Measurements from ENCODE around the gene FURIN. TPM values are rescaled to one million over a fixed set of nuclear protein-coding genes. Genes with fewer than 3 reads are reported as not detected.
"Not testable (repeated sequence)": the region's sequence is repeated elsewhere in the genome, so short reads cannot be mapped to it uniquely, and the experiment has no call there.

FURIN gene
- total and polyA plus RNA-seq, 4 donors, result 13.2 to 27.0 (median 24.3) TPM

GRCh38 chr15:90917569-90917968 is 49.2 kb downstream of the FURIN start:
- peaks cover 81% of the 10 kb centered on the region for H3K36me3 ChIP-seq (ENCODE audit: control insufficient read depth, insufficient read depth, low read length)
- no peak for DNase-seq (ENCODE audit: low read depth in 4 of 6, low spot score in 6 of 6)
- no peaks in the 10 kb centered on the region for H3K9me3 ChIP-seq (ENCODE audit: control insufficient read depth, insufficient read depth, low read length)
- H3K4me1 ChIP-seq (ENCODE audit: control insufficient read depth, insufficient read depth, low read length), result no peaks in the 10 kb centered on the region
- no peak overlapping the region for H3K4me3 ChIP-seq (ENCODE audit: low read depth, low read length)
- no peaks in the 10 kb centered on the region for H3K27me3 ChIP-seq (ENCODE audit: control insufficient read depth, insufficient read depth, low read length)
- WGBS (ENCODE audit: insufficient coverage), result 98% methylated on average over 12 of the region's 12 CpGs
- no peak overlapping the region for H3K27ac ChIP-seq (ENCODE audit: low read depth, low read length)

GRCh38 chr15:90918034-90918788 is 49.8 kb downstream of the FURIN start:
- no peaks in the 10 kb centered on the region for H3K9me3 ChIP-seq (ENCODE audit: control insufficient read depth, insufficient read depth, low read length)
- no peaks in the 10 kb centered on the region for H3K4me1 ChIP-seq (ENCODE audit: control insufficient read depth, insufficient read depth, low read length)
- peaks cover 74% of the 10 kb centered on the region for H3K36me3 ChIP-seq (ENCODE audit: control insufficient read depth, insufficient read depth, low read length)
- no peak overlapping the region for H3K27ac ChIP-seq (ENCODE audit: low read depth, low read length)
- H3K4me3 ChIP-seq (ENCODE audit: low read depth, low read length), result no peak overlapping the region
- H3K27me3 ChIP-seq (ENCODE audit: control insufficient read depth, insufficient read depth, low read length), result no peaks in the 10 kb centered on the region
- WGBS (ENCODE audit: insufficient coverage), result 97% methylated on average over 23 of the region's 23 CpGs
- no peak for DNase-seq (ENCODE audit: low read depth in 4 of 6, low spot score in 6 of 6)

GRCh38 chr15:90918835-90919234 is 50.4 kb downstream of the FURIN start:
- no peaks in the 10 kb centered on the region for H3K27me3 ChIP-seq (ENCODE audit: control insufficient read depth, insufficient read depth, low read length)
- peaks cover 68% of the 10 kb centered on the region for H3K36me3 ChIP-seq (ENCODE audit: control insufficient read depth, insufficient read depth, low read length)
- no peak for DNase-seq (ENCODE audit: low read depth in 4 of 6, low spot score in 6 of 6)
- WGBS (ENCODE audit: insufficient coverage), result 93% methylated on average over 6 of the region's 6 CpGs
- no peak overlapping the region for H3K4me3 ChIP-seq (ENCODE audit: low read depth, low read length)
- H3K27ac ChIP-seq (ENCODE audit: low read depth, low read length), result no peak overlapping the region
- no peaks in the 10 kb centered on the region for H3K4me1 ChIP-seq (ENCODE audit: control insufficient read depth, insufficient read depth, low read length)
- no peaks in the 10 kb centered on the region for H3K9me3 ChIP-seq (ENCODE audit: control insufficient read depth, insufficient read depth, low read length)

- Histone ChIP-seq H3K4me3 (ENCODE audit: low read depth, low read length) (no peak overlapping the region), H3K27ac (ENCODE audit: low read depth, low read length) (no peak overlapping the region), H3K9me3 (ENCODE audit: control insufficient read depth, insufficient read depth, low read length) (no peaks in the 10 kb centered on the region), H3K36me3 (ENCODE audit: control insufficient read depth, insufficient read depth, low read length) (peaks cover 38% of the 10 kb centered on the region), H3K4me1 (ENCODE audit: control insufficient read depth, insufficient read depth, low read length) (no peaks in the 10 kb centered on the region), H3K27me3 (ENCODE audit: control insufficient read depth, insufficient read depth, low read length) (no peaks in the 10 kb centered on the region)
- DNase-seq (ENCODE audit: low read depth in 4 of 6, low spot score in 6 of 6), result no peak
- 100% methylated on average over 1 of the region's 4 CpGs for WGBS (ENCODE audit: insufficient coverage)
Observed at GRCh38 chr15:90921887-90922286, 53.5 kb downstream of the FURIN start.

GRCh38 chr15:90922712-90923322 is 54.4 kb downstream of the FURIN start:
- not testable (repeated sequence) for H3K4me1 ChIP-seq (ENCODE audit: control insufficient read depth, insufficient read depth, low read length); H3K4me3 ChIP-seq (ENCODE audit: low read depth, low read length); H3K9me3 ChIP-seq (ENCODE audit: control insufficient read depth, insufficient read depth, low read length); H3K27ac ChIP-seq (ENCODE audit: low read depth, low read length); H3K27me3 ChIP-seq (ENCODE audit: control insufficient read depth, insufficient read depth, low read length); DNase-seq (ENCODE audit: low read depth in 4 of 6, low spot score in 6 of 6)
- peaks cover 28% of the 10 kb centered on the region for H3K36me3 ChIP-seq (ENCODE audit: control insufficient read depth, insufficient read depth, low read length)
- WGBS (ENCODE audit: insufficient coverage), result 98% methylated on average over 6 of the region's 7 CpGs

- 86% methylated on average over 4 of the region's 5 CpGs for WGBS (ENCODE audit: insufficient coverage)
- Histone ChIP-seq H3K27me3 (ENCODE audit: control insufficient read depth, insufficient read depth, low read length) (no peaks in the 10 kb centered on the region), H3K27ac (ENCODE audit: low read depth, low read length) (no peak overlapping the region), H3K36me3 (ENCODE audit: control insufficient read depth, insufficient read depth, low read length) (peaks cover 13% of the 10 kb centered on the region), H3K4me3 (ENCODE audit: low read depth, low read length) (no peak overlapping the region), H3K4me1 (ENCODE audit: control insufficient read depth, insufficient read depth, low read length) (peaks cover 3% of the 10 kb centered on the region), H3K9me3 (ENCODE audit: control insufficient read depth, insufficient read depth, low read length) (no peaks in the 10 kb centered on the region)
- no peak for DNase-seq (ENCODE audit: low read depth in 4 of 6, low spot score in 6 of 6)
Observed at GRCh38 chr15:90924375-90924774, 56.0 kb downstream of the FURIN start.

- not testable (repeated sequence) for H3K9me3 ChIP-seq (ENCODE audit: control insufficient read depth, insufficient read depth, low read length); H3K27ac ChIP-seq (ENCODE audit: low read depth, low read length)
- WGBS (ENCODE audit: insufficient coverage), result 98% methylated on average over 6 of the region's 10 CpGs
Observed at GRCh38 chr15:90926766-90927165, 58.4 kb downstream of the FURIN start.

GRCh38 chr15:90928106-90928505 is 59.7 kb downstream of the FURIN start:
- not testable (repeated sequence) for H3K36me3 ChIP-seq (ENCODE audit: control insufficient read depth, insufficient read depth, low read length); DNase-seq (ENCODE audit: low read depth in 4 of 6, low spot score in 6 of 6); H3K4me3 ChIP-seq (ENCODE audit: low read depth, low read length); H3K27me3 ChIP-seq (ENCODE audit: control insufficient read depth, insufficient read depth, low read length); H3K27ac ChIP-seq (ENCODE audit: low read depth, low read length); H3K9me3 ChIP-seq (ENCODE audit: control insufficient read depth, insufficient read depth, low read length)
- 98% methylated on average over 5 of the region's 7 CpGs for WGBS (ENCODE audit: insufficient coverage)
- peaks cover 35% of the 10 kb centered on the region for H3K4me1 ChIP-seq (ENCODE audit: control insufficient read depth, insufficient read depth, low read length)

More at GRCh38 chr15:90926766-90927165, 58.4 kb downstream of the FURIN start:
- H3K4me1 ChIP-seq (ENCODE audit: control insufficient read depth, insufficient read depth, low read length), result peaks cover 26% of the 10 kb centered on the region
- DNase-seq (ENCODE audit: low read depth in 4 of 6, low spot score in 6 of 6); H3K27me3 ChIP-seq (ENCODE audit: control insufficient read depth, insufficient read depth, low read length); H3K4me3 ChIP-seq (ENCODE audit: low read depth, low read length); H3K36me3 ChIP-seq (ENCODE audit: control insufficient read depth, insufficient read depth, low read length): not testable (repeated sequence)

GRCh38 chr15:90929246-90930019 is 61.0 kb downstream of the FURIN start:
- Histone ChIP-seq H3K27me3 (ENCODE audit: control insufficient read depth, insufficient read depth, low read length) (no peaks in the 10 kb centered on the region), H3K4me3 (ENCODE audit: low read depth, low read length) (peak overlapping the region; percentile 71), H3K36me3 (ENCODE audit: control insufficient read depth, insufficient read depth, low read length) (no peaks in the 10 kb centered on the region), H3K4me1 (ENCODE audit: control insufficient read depth, insufficient read depth, low read length) (peaks cover 42% of the 10 kb centered on the region), H3K9me3 (ENCODE audit: control insufficient read depth, insufficient read depth, low read length) (no peaks in the 10 kb centered on the region), H3K27ac (ENCODE audit: low read depth, low read length) (peak overlapping the region; percentile 76)
- DNase-seq (ENCODE audit: low read depth in 4 of 6, low spot score in 6 of 6), result no peak
- 84% methylated on average over 13 of the region's 21 CpGs for WGBS (ENCODE audit: insufficient coverage)
